HG02885 (cell line): ENCODE results near the gene PPCS.
"Not testable (repeated sequence)": the region's sequence is repeated elsewhere in the genome, so short reads cannot be mapped to it uniquely, and the experiment has no call there.

Experiments used
- ATAC-seq: cut with Tn5 transposase; IDR thresholded peaks from one replicate; pipeline ENCODE4 v1.9.1; 2021; ENCODE audit warnings: mild to moderate bottlenecking; ENCODE audit not compliant: unreplicated experiment, poor library complexity

The PPCS gene

DNA sequence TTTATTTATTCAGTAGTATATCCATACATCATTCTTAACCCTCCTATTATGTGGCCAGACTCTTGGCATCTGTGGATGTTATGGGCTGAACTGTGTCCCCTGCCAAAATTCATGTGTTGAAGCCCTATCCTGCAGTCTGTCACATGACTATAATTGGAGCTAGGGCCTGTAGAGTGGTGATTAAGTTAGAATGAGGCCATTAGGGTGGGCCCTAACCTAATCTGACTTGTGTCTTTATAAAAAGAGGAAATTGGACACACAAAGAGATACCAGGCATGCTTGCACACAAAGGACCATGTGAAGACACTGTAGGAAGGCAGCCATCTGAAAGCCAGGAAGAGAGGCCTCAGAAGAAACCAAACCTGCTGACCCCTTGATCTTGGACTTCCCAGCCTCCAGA is 7.1 kb upstream of the PPCS start:
- no peak for ATAC-seq

DNA sequence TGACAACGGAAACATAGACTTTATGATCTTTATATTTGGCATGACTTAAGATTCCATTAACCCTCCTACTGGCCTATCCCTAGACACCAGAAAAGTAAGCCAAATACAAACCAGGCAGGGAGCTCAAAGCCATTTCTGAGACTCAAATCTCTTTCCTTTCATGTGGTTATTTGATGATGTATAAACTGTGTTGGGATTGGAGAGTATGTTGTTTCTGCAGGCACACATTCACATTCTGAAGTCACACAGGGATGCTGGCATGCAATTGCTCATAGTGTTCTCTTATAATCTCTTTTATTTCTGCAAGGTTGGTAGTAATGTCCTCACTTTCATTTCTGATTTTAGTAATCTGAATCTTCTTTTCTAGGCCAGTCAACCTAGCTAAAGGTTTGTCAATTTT is 6.3 kb upstream of the PPCS start:
- no peak for ATAC-seq

GRCh38 chr1:42453386-42453785 is 3.0 kb upstream of the PPCS start:
- ATAC-seq, result no peak

DNA sequence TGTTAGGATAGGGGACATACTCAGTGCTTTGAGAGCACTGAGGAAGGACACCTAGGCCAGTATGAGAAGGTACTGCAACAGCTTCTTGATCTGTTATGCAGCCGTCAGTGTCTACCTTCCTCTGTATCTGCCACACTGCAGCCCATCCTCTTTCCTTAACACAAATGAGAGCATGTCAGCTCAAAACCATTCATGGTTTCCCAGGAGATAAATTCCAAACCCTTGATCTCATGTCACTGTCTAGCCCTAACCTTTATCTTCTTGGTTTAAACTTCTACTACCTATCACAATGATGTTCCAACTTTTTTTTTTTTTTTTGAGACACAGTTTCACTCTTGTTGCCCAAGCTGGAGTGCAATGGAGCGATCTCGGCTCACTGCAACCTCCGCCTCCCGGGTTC is 1.9 kb upstream of the PPCS start:
- ATAC-seq, result no peak

DNA sequence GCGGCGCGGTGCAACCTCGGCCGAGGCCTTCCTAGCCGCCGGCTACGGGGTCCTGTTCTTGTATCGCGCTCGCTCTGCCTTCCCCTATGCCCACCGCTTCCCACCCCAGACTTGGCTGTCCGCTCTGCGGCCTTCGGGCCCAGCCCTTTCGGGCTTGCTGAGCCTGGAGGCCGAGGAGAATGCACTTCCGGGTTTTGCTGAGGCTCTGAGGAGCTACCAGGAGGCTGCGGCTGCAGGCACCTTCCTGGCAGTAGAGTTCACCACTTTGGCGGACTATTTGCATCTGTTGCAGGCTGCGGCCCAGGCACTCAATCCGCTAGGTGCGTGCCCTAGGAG is 379 bp downstream of the PPCS start:
- peak; percentile 61 for ATAC-seq

DNA sequence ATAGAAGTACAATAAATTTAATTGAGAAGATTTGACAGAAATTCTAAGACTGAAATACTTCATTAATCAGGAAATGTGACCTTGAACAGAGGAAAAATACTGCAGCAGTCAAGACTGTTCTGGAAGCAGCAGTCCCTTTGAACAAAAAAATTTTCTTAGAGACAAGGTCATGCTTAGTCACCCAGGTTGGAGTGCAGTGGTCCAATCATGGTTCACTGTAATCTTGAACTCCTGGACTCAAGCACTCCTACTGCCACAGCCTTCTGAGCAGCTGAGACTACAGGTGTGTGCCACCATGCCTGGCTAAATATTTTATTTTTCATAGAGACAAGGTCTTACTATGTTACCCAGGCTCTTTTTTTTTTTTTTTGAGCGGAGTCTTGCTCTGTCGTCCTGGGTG is 4.9 kb downstream of the PPCS start:
- no peak for ATAC-seq

- peak; percentile 99 for ATAC-seq
Observed at GRCh38 chr1:42462828-42463763, 6.8 kb downstream of the PPCS start, which contains the start of gene CCDC30. CCDC30 (plus strand) TSS chr1:42463286; CDS start chr1:42480552, 17,266 bp downstream.

DNA sequence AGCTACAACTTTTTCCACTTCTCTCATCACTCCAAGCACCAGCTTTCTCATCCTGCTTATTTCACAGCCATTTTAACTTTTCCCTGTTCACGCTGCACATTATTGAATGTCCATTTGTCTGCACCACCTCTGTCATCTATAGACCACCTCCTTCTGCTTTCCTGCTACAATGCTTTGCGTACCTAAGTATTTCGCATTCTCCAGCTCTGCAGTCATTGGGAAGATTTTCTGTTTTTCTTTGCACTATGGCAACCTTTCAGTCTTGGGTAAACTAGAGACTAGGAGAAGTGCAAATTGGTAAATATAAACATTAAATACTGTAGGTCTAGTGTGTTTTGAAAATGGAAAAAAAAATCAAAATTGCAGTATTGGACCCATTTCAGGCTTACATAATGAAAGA is 7.6 kb downstream of the PPCS start:
- ATAC-seq, result no peak

DNA sequence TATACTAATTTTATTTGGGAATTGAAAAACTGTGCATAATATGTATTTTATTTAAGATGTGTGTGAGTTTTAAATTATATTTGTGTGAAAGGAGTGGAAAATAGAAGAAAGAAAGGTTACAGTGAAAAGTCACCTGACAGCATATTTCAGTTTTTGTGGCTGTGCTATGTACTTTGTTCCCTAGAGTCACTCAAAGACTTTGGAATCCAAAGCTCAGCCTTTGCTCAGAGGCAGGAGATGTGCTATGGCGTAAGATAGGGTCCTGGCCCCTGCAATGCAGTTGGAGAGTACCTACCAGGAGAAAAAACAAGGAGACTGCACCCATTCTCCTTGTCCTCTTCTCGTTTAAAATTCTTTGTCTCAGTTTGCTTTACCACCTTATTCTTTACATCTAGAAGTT is 9.7 kb downstream of the PPCS start:
- no peak for ATAC-seq

DNA sequence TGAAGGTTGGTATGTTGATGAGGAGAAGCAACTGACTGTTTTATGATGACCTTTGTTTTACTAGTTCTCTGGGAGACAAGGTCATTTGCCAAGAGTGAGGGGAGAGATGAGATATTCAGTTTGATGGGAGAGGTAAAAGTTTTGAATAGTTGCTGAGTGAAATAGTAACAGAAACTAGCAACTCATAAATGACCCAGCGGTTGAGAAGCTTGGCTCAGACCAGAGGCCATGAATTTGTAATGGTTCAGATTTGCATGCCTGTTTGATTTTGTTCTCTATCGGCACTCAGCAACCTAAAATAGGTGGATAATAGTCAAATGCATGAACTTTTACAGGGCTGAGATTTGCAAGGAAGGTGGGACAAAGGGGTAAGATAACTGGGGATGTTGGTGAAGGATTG is 13.4 kb downstream of the PPCS start:
- no peak for ATAC-seq

DNA sequence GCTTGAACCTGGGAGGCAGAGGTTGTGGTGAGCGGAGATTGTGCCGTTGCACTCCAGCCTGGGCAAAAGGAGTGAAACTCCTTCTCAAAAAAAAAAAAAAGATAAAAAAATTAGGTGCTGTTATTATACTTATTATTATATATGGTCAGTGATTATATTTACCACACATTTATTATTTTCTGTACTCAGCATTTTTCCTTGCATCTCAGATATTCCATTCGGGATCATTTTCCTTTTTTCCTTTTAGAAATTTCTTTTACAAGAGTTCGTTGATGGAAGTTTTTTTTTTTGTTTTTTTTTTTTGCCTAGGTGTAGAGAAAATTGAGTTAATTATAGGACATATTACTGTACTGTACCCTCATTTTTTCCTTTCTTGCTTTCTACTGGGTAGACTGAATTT is 20.3 kb downstream of the PPCS start:
- no peak for ATAC-seq

GRCh38 chr1:42477354-42477753 is 21.0 kb downstream of the PPCS start:
- ATAC-seq, result not testable (repeated sequence)

- no peak for ATAC-seq
Observed at GRCh38 chr1:42477775-42478174, 21.4 kb downstream of the PPCS start.

DNA sequence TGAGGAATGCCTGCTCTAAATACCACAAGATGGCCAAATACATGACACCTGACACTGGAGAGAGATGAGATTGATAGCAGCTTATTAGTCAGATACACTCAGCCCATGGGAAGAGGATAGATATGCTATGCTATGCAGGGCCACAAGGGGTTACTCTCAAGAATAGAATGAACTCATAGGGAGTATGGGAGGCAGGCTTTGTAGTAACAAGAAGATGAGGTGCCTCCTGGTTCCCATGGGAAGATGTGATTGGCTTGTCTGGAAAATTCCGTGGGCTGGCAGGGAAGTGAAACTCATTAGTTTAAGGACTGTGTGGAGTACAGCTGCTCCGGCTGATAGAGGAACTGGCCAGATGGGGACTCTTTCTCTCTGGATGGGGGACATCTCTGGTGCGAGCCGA is 23.3 kb downstream of the PPCS start:
- ATAC-seq, result no peak

DNA sequence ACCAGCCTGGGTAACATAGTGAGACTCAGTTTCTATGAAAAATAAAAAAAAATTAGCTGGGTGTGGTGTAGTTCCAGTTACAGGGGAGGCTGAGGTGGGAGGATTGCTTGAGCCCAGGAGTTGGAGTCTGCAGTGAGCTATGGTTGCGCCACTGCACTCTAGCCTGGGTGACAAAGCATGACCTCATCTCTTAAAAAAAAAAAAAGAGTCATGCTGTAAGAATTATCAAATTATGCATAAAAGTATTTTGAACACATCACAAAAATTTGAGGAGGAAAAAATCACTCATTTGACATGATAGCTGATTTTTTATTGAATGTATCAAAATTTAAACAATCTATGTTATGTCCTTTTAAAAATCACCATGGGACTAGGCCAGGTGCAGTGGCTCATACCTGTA is 24.6 kb downstream of the PPCS start:
- ATAC-seq, result no peak

DNA sequence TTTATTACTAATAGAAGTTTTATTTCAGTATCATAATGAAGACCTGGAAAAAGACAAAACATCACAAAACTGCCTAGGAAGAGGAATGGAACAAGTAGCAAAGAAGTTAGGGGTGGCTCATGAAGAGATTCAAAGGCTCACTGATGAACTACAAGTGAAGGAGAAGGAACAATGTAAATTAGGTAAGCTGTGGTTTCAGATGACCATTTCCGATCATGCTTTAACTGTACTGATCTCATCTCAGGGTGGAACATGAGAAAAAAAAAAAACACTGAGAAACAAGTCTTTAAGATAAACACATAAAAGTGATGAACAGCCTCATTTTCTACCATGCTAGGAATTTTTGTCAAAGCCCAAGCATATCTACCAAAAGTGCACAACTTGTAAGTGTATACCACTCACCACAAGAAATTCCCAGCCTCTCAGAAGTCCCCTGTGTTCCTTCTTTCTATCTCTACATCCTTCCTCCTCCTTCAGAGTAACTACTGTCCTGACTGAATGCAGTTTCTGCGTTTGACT is 26.4 kb downstream of the PPCS start:
- ATAC-seq, result no peak

DNA sequence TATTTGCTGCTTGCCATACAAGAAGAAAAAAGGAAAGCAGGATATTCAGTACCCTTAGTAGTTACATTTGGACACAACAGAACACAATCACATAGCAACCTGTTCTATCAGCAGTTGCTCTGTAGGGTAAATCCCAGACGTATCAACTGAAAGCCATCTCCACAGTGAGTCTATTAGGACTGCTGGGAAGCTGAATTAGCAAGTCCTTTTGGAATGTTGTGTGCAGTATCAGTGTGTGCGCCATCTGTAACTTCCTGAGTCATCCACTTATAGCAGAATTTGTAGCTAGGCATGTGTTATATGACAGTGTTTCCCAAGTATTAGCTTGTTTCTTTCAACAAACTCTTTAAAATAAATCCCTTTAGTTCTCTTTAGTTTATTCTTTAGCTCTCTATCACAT is 28.0 kb downstream of the PPCS start:
- no peak for ATAC-seq

GRCh38 chr1:42490237-42490636 is 33.9 kb downstream of the PPCS start:
- ATAC-seq, result no peak

GRCh38 chr1:42502031-42502430 is 45.7 kb downstream of the PPCS start:
- ATAC-seq, result not testable (repeated sequence)

GRCh38 chr1:42504535-42505128 is 48.3 kb downstream of the PPCS start:
- ATAC-seq, result no peak

- ATAC-seq, result no peak
Observed at GRCh38 chr1:42506576-42506975, 50.2 kb downstream of the PPCS start.
